ENCODE results near the gene LOXL1.

LOXL1 gene

GRCh38 chr15:73981761-73982221 lies 55.5 kb downstream of the LOXL1 start:
- DNase-seq (ENCODE audit: low spot score) = no peak

GRCh38 chr15:73982222-73982962 lies 56.1 kb downstream of the LOXL1 start:
- no peak for DNase-seq (ENCODE audit: low spot score)

- DNase-seq (ENCODE audit: low spot score) = peak; percentile 82
These were observed 57.0 kb downstream of the LOXL1 start for GRCh38 chr15:73983211-73983727.

GRCh38 chr15:73983773-73984172 lies 57.5 kb downstream of the LOXL1 start:
- no peak for DNase-seq (ENCODE audit: low spot score)

- DNase-seq (ENCODE audit: low spot score) = no peak
These were observed 58.1 kb downstream of the LOXL1 start for GRCh38 chr15:73984208-73984979.

GRCh38 chr15:73985101-73985873 lies 59.0 kb downstream of the LOXL1 start:
- no peak for DNase-seq (ENCODE audit: low spot score)

- DNase-seq (ENCODE audit: low spot score) = no peak
These were observed 60.0 kb downstream of the LOXL1 start for GRCh38 chr15:73986055-73986775.

- no peak for DNase-seq (ENCODE audit: low spot score)
These were observed 60.5 kb downstream of the LOXL1 start for GRCh38 chr15:73986776-73987056.

GRCh38 chr15:73987250-73987649 lies 61.0 kb downstream of the LOXL1 start:
- no peak for DNase-seq (ENCODE audit: low spot score)

GRCh38 chr15:73987681-73988444 lies 61.6 kb downstream of the LOXL1 start:
- DNase-seq (ENCODE audit: low spot score) = no peak

- DNase-seq (ENCODE audit: low spot score) = no peak
These were observed 62.2 kb downstream of the LOXL1 start for GRCh38 chr15:73988445-73988969.

- no peak for DNase-seq (ENCODE audit: low spot score)
These were observed 62.9 kb downstream of the LOXL1 start for GRCh38 chr15:73989001-73989798.

GRCh38 chr15:73990250-73991005 lies 64.2 kb downstream of the LOXL1 start:
- DNase-seq (ENCODE audit: low spot score) = no peak

- DNase-seq (ENCODE audit: low spot score) = peak; percentile 22
These were observed 65.0 kb downstream of the LOXL1 start for GRCh38 chr15:73991260-73991659.

GRCh38 chr15:73991726-73992593 lies 65.7 kb downstream of the LOXL1 start, which contains the start of gene STOML1:
Gene STOML1, minus strand, starts transcription at chr15:73992295. Its CDS starts 72 bp downstream, at chr15:73992223.
- DNase-seq (ENCODE audit: low spot score) = peak; percentile 88

- DNase-seq (ENCODE audit: low spot score) = no peak
These were observed 66.3 kb downstream of the LOXL1 start for GRCh38 chr15:73992594-73992898.

- DNase-seq (ENCODE audit: low spot score) = no peak
These were observed 67.1 kb downstream of the LOXL1 start for GRCh38 chr15:73993211-73993994.

Measured in cerebellar cortex (tissue), 1 donor.